ENCODE results near the gene LGSN. TPM values are rescaled to one million over a fixed set of nuclear protein-coding genes. Genes with fewer than 3 reads are reported as not detected.

The LGSN gene
- total and polyA plus RNA-seq, 10 of the 15 experiments (the other 5 are each of a cell fraction or from before 2014, with no cell fraction given) = not detected

DNA sequence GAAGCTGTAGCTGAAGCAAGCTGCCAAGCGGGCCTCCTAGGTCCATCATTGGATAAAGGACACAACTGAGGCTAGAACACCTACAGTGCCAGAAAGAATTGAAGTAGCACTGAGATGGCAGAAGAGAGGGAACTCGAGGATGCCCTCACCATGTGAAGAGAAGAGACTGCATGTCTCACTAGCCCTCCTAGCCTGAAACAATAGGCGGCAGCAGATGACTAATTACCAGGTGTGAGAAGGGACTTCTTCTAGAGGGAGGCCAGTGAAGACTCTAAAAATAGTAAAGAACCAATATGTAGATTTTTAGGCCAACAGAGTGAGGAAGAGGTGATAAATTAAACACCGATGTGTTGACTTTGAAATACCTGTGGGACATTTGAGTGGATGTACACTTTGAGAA, 50.3 kb downstream of the LGSN start:
- Histone ChIP-seq H3K9me3 (replicated peaks; ENCODE audit: control insufficient read depth, insufficient read depth, low read length) (no peaks in the 10 kb centered on the region), H3K4me2 (ENCODE audit: control insufficient read depth, insufficient read depth) (no peak overlapping the region), H3K36me3 (ENCODE audit: control insufficient read depth in 2 of 2, insufficient read depth in 2 of 2, low read length in 1 of 2) (no peaks in the 10 kb centered on the region), H4K20me1 (ENCODE audit: control insufficient read depth, insufficient read depth) (no peaks in the 10 kb centered on the region), H3K9ac (ENCODE audit: control insufficient read depth, insufficient read depth, low read length) (no peak overlapping the region), H3K27ac (ENCODE audit: control insufficient read depth, insufficient read depth) (no peak overlapping the region), H2AFZ (ENCODE audit: control insufficient read depth, low read depth, low read length) (no peak overlapping the region), H3K27me3 (replicated peaks in 1 of 2; ENCODE audit: control insufficient read depth in 2 of 2, insufficient read depth in 2 of 2, low read length in 1 of 2) (no peaks in the 10 kb centered on the region), H3K79me2 (ENCODE audit: control insufficient read depth, insufficient read depth, low read length) (no peaks in the 10 kb centered on the region), H3K4me1 (ENCODE audit: control insufficient read depth, insufficient read depth, low read length) (no peaks in the 10 kb centered on the region; the same call in 1 of the 2 replicates), H3K4me3 (no peak overlapping the region)
- DNase-seq (ENCODE audit: low read depth, low spot score) (no peak), FAIRE-seq (no peak), ATAC-seq (peak; percentile 86)
- ChIA-PET CTCF (interaction anchor here (1.3 to 3.1 kb wide), 7 partner anchors 11 to 493 kb away, joined by 3 to 9 read pairs (median 7); no protein-coding TSS in a partner anchor), SMC1A (ENCODE audit: uncharacterized antibody, unreplicated experiment) (interaction anchor here (0.7 to 3.0 kb wide), 15 partner anchors 47 to 533 kb away, joined by 3 to 19 read pairs (median 4); no protein-coding TSS in a partner anchor), RAD21 (ENCODE audit: unreplicated experiment) (interaction anchor here (0.9 to 2.6 kb wide), 7 partner anchors 26 to 1462 kb away, joined by 3 to 10 read pairs (median 4); no protein-coding TSS in a partner anchor), POLR2A (no interaction called here)
- in situ Hi-C loops (cut with MboI) = no loop called here
- no TSS peak for BruUV-seq (replicated peaks)
- 28% methylated on average over 4 of the region's 4 CpGs for WGBS (ENCODE audit: insufficient coverage, insufficient replicate concordance, low lambda C conversion rate, missing lambda C conversion rate)
- intact Hi-C loops (cut with micrococcal nuclease; ENCODE audit: unreplicated experiment) = loop anchor here (1.0 to 2.0 kb wide), 3 partner anchors 33 to 203 kb away; no protein-coding TSS in a partner anchor
- TF ChIP-seq MEF2A (IDR thresholded peaks at IDR 0.05; ENCODE audit: insufficient read depth, low read depth, low read length) (no peak), MTA2 (IDR thresholded peaks at IDR 0.05; ENCODE audit: low read depth) (peak; percentile 36; the same call in 1 of the 2 replicates), ZNF384 (IDR thresholded peaks at IDR 0.05; ENCODE audit: borderline replicate concordance, low read depth, low read length) (no peak), NRF1 (conservative IDR thresholded peaks at IDR 0.05; ENCODE audit: low read depth, low read length) (no peak), DPF2 (IDR thresholded peaks at IDR 0.05) (no peak), HSF1 (IDR thresholded peaks at IDR 0.05; ENCODE audit: low read depth, low read length) (no peak), E2F4 (IDR thresholded peaks at IDR 0.05; ENCODE audit: low read depth, low read length) (no peak), BMI1 (IDR thresholded peaks at IDR 0.05; ENCODE audit: borderline replicate concordance) (no peak), ZBTB33 (IDR thresholded peaks at IDR 0.05) (no peak)
- TF ChIP-seq, protein P1, sequence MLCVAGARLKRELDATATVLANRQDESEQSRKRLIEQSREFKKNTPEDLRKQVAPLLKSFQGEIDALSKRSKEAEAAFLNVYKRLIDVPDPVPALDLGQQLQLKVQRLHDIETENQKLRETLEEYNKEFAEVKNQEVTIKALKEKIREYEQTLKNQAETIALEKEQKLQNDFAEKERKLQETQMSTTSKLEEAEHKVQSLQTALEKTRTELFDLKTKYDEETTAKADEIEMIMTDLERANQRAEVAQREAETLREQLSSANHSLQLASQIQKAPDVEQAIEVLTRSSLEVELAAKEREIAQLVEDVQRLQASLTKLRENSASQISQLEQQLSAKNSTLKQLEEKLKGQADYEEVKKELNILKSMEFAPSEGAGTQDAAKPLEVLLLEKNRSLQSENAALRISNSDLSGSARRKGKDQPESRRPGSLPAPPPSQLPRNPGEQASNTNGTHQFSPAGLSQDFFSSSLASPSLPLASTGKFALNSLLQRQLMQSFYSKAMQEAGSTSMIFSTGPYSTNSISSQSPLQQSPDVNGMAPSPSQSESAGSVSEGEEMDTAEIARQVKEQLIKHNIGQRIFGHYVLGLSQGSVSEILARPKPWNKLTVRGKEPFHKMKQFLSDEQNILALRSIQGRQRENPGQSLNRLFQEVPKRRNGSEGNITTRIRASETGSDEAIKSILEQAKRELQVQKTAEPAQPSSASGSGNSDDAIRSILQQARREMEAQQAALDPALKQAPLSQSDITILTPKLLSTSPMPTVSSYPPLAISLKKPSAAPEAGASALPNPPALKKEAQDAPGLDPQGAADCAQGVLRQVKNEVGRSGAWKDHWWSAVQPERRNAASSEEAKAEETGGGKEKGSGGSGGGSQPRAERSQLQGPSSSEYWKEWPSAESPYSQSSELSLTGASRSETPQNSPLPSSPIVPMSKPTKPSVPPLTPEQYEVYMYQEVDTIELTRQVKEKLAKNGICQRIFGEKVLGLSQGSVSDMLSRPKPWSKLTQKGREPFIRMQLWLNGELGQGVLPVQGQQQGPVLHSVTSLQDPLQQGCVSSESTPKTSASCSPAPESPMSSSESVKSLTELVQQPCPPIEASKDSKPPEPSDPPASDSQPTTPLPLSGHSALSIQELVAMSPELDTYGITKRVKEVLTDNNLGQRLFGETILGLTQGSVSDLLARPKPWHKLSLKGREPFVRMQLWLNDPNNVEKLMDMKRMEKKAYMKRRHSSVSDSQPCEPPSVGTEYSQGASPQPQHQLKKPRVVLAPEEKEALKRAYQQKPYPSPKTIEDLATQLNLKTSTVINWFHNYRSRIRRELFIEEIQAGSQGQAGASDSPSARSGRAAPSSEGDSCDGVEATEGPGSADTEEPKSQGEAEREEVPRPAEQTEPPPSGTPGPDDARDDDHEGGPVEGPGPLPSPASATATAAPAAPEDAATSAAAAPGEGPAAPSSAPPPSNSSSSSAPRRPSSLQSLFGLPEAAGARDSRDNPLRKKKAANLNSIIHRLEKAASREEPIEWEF (IDR thresholded peaks at IDR 0.05; ENCODE audit: insufficient replicate concordance, low read depth, low read length) = no peak
- TF ChIP-seq, protein P2, sequence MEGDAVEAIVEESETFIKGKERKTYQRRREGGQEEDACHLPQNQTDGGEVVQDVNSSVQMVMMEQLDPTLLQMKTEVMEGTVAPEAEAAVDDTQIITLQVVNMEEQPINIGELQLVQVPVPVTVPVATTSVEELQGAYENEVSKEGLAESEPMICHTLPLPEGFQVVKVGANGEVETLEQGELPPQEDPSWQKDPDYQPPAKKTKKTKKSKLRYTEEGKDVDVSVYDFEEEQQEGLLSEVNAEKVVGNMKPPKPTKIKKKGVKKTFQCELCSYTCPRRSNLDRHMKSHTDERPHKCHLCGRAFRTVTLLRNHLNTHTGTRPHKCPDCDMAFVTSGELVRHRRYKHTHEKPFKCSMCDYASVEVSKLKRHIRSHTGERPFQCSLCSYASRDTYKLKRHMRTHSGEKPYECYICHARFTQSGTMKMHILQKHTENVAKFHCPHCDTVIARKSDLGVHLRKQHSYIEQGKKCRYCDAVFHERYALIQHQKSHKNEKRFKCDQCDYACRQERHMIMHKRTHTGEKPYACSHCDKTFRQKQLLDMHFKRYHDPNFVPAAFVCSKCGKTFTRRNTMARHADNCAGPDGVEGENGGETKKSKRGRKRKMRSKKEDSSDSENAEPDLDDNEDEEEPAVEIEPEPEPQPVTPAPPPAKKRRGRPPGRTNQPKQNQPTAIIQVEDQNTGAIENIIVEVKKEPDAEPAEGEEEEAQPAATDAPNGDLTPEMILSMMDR (IDR thresholded peaks at IDR 0.05 in 2 of 3, conservative IDR thresholded peaks at IDR 0.05 in 1 of 3; ENCODE audit: control insufficient read depth in 2 of 3, extremely low read depth in 1 of 3, insufficient read depth in 1 of 3, low read depth in 3 of 3, low read length in 3 of 3) = peak in 2 of 3 experiments; percentile 8 to 28; a peak in 2 of 6 replicates
